SK-N-MC (cell line): ENCODE measurements around the gene TBC1D17.

ENCODE experiments used
- EZH2 ChIP-seq: fragments of 200-600 bp; sonication (generic); IDR thresholded peaks from one replicate; pipeline ENCODE4 v1.6.1; 2017; ENCODE audit warnings: antibody characterized with exemption
- FOXP2 ChIP-seq: optimal IDR thresholded peaks from 2 replicates; pipeline ENCODE3; 2011; ENCODE audit warnings: mild to moderate bottlenecking, moderate library complexity; ENCODE audit not compliant: insufficient read depth; ENCODE audit errors: extremely low read length, control extremely low read depth
- POLR2AphosphoS5 ChIP-seq: IDR thresholded peaks from 2 replicates; pipeline ENCODE4 v1.6.1; 2012; ENCODE audit warnings: mild to moderate bottlenecking, low read depth, low read length, borderline replicate concordance

- no peak for TF ChIP-seq EZH2
- no peak for TF ChIP-seq FOXP2
- no peak for TF ChIP-seq POLR2AphosphoS5
Observed at GRCh38 chr19:49844138-49845095, 33.1 kb upstream of the TBC1D17 start.
